GM23338 (cell line): ENCODE measurements around the gene ZBTB8OS. TPM values are rescaled to one million over a fixed set of nuclear protein-coding genes. Genes with fewer than 3 reads are reported as not detected.

Experiments
- ATAC-seq: fragments of 200-7000 bp; cut with Tn5 transposase; 3 replicates; pipeline ENCODE4 v1.9.1; 2020
- DNase-seq: peaks from one replicate; pipeline ENCODE4 v3.0.0-alpha.2; 2015; ENCODE audit warnings: low spot score
- H2AFZ ChIP-seq: fragments of 200-600 bp; sonication (generic); 2 replicates; pipeline ENCODE4 v1.8.0; 2016; ENCODE audit warnings: antibody characterized with exemption, mild to moderate bottlenecking, moderate library complexity
- H3F3A ChIP-seq: fragments of 200-600 bp; sonication (generic); replicated peaks from 2 replicates; pipeline ENCODE4 v1.8.0; 2017; ENCODE audit warnings: antibody characterized with exemption, mixed run types, low read depth
- H3K27ac ChIP-seq: fragments of 200-600 bp; sonication (generic); 2 replicates; pipeline ENCODE4 v1.6.1; 2016; ENCODE audit warnings: low read depth
- H3K27me3 ChIP-seq: fragments of 200-600 bp; sonication (generic); 2 replicates; pipeline ENCODE4 v1.8.0; 2016; ENCODE audit warnings: mild to moderate bottlenecking, mixed run types, moderate library complexity; ENCODE audit not compliant: insufficient read depth
- H3K36me3 ChIP-seq: fragments of 200-600 bp; sonication (generic); 2 replicates; pipeline ENCODE4 v1.8.0; 2016; ENCODE audit warnings: mild to moderate bottlenecking; ENCODE audit not compliant: insufficient read depth
- H3K4me1 ChIP-seq: fragments of 200-600 bp; sonication (generic); 2 replicates; pipeline ENCODE4 v1.8.0; 2016; ENCODE audit warnings: mild to moderate bottlenecking, moderate library complexity; ENCODE audit not compliant: insufficient read depth
- H3K4me2 ChIP-seq: fragments of 200-600 bp; sonication (generic); 2 replicates; pipeline ENCODE4 v1.7.1; 2017; ENCODE audit warnings: mixed run types
- H3K4me3 ChIP-seq: fragments of 200-600 bp; sonication (generic); 2 replicates; pipeline ENCODE4 v1.6.1; 2016; ENCODE audit warnings: mixed run types
- H3K79me2 ChIP-seq: fragments of 200-600 bp; sonication (generic); replicated peaks from 2 replicates; pipeline ENCODE4 v1.8.0; 2017; ENCODE audit warnings: mild to moderate bottlenecking; ENCODE audit not compliant: insufficient read depth
- H3K9me2 ChIP-seq: fragments of 200-600 bp; sonication (generic); 2 replicates; pipeline ENCODE4 v1.8.0; 2017; ENCODE audit not compliant: insufficient read depth
- H4K20me1 ChIP-seq: fragments of 200-600 bp; sonication (generic); replicated peaks from 2 replicates; pipeline ENCODE4 v1.8.0; 2017; ENCODE audit warnings: mild to moderate bottlenecking; ENCODE audit not compliant: insufficient read depth
- H3K27ac Mint-ChIP-seq: 2 replicates; pipeline ENCODE4 v1.8.0; 2020; ENCODE audit warnings: inconsistent platforms, mild to moderate bottlenecking, moderate library complexity, mixed read lengths
- H3K27me3 Mint-ChIP-seq: 3 replicates; pipeline ENCODE4 v1.8.0; 2022; ENCODE audit warnings: low read depth, mild to moderate bottlenecking, moderate library complexity, mixed read lengths, inconsistent platforms; ENCODE audit not compliant: insufficient read depth, poor library complexity
- H3K36me3 Mint-ChIP-seq: 3 replicates; pipeline ENCODE4 v1.8.0; 2021; ENCODE audit warnings: low read depth, mild to moderate bottlenecking, inconsistent platforms, moderate library complexity, mixed read lengths
- H3K4me1 Mint-ChIP-seq: 3 replicates; pipeline ENCODE4 v1.8.0; 2020; ENCODE audit warnings: mild to moderate bottlenecking, inconsistent platforms, mixed read lengths
- H3K4me3 Mint-ChIP-seq: 3 replicates; pipeline ENCODE4 v1.8.0; 2021; ENCODE audit warnings: moderate library complexity, mild to moderate bottlenecking, inconsistent platforms, mixed read lengths
- H3K9me3 Mint-ChIP-seq: 3 replicates; pipeline ENCODE4 v1.8.0; 2020; ENCODE audit warnings: moderate library complexity, mild to moderate bottlenecking, inconsistent platforms, mixed read lengths
- CREB1 ChIP-seq: fragments of 250-450 bp; sonication (Bioruptor Pico); IDR thresholded peaks from 2 replicates; pipeline ENCODE4 v1.5.0; 2020; ENCODE audit warnings: low read depth, mild to moderate bottlenecking, moderate library complexity
- EZH2 ChIP-seq: fragments of 200-600 bp; sonication (generic); IDR thresholded peaks from one replicate; pipeline ENCODE4 v1.8.0; 2017; ENCODE audit warnings: antibody characterized with exemption, mild to moderate bottlenecking, low read depth; ENCODE audit not compliant: unreplicated experiment
- EZH2phosphoT487 ChIP-seq: fragments of 200-600 bp; sonication (generic); IDR thresholded peaks from one replicate; pipeline ENCODE4 v1.8.1; 2018; ENCODE audit warnings: antibody characterized with exemption; ENCODE audit not compliant: unreplicated experiment
- NANOG ChIP-seq: IDR thresholded peaks from 2 replicates; pipeline ENCODE4 v1.6.1; 2016; ENCODE audit warnings: antibody characterized with exemption, borderline replicate concordance
- POLR2AphosphoS5 ChIP-seq: IDR thresholded peaks from 2 replicates; pipeline ENCODE4 v1.6.1; 2016; ENCODE audit warnings: antibody characterized with exemption, low read depth
- ZNF114 ChIP-seq: fragments of 250-450 bp; sonication (Bioruptor Pico); IDR thresholded peaks from 2 replicates; pipeline ENCODE4 v1.5.0; 2020; ENCODE audit warnings: mild to moderate bottlenecking, moderate library complexity
- ZNF331 ChIP-seq: fragments of 250-450 bp; sonication (Bioruptor Pico); IDR thresholded peaks from 2 replicates; pipeline ENCODE4 v1.5.0; 2020; ENCODE audit warnings: low read depth, mild to moderate bottlenecking, moderate library complexity
- polyA plus RNA-seq: library from polyadenylated mRNA; unstranded; fragments of >200 nt; fragmentation: Nextera tagmentation; extraction: Ambion mirVana; gene quantifications from 2 replicates; pipeline ENCODE4 v1.2.1, GENCODE V29; 2016
- total RNA-seq: library from RNA; depleted of rRNA; stranded (reverse); fragments of >200 nt; shearing (Covaris generic); gene quantifications from 2 replicates; pipeline ENCODE4 v1.2.3, GENCODE V29; 2014
- TF ChIP-seq, protein P1 (sequence below), 2 experiments: fragments of 200-600 bp in 1 of 2; sonication (generic) in 1 of 2; conservative IDR thresholded peaks; 2 replicates each; pipeline versions ENCODE4 v1.5.1 to v1.6.1; 2016 to 2017; ENCODE audit warnings: antibody characterized with exemption in 2 of 2, low read depth in 2 of 2, mild to moderate bottlenecking in 2 of 2, moderate library complexity in 1 of 2
- TF ChIP-seq, protein P2 (sequence below): IDR thresholded peaks from one replicate; pipeline ENCODE4 v1.6.1; 2018; ENCODE audit warnings: antibody characterized with exemption; ENCODE audit not compliant: unreplicated experiment
- TF ChIP-seq, protein P3 (sequence below): IDR thresholded peaks from 2 replicates; pipeline ENCODE4 v1.6.1; 2016; ENCODE audit warnings: antibody characterized with exemption

Gene ZBTB8OS
- total and polyA plus RNA-seq, 2 experiments from 2014 or later = 22.0 to 159 TPM

DNA sequence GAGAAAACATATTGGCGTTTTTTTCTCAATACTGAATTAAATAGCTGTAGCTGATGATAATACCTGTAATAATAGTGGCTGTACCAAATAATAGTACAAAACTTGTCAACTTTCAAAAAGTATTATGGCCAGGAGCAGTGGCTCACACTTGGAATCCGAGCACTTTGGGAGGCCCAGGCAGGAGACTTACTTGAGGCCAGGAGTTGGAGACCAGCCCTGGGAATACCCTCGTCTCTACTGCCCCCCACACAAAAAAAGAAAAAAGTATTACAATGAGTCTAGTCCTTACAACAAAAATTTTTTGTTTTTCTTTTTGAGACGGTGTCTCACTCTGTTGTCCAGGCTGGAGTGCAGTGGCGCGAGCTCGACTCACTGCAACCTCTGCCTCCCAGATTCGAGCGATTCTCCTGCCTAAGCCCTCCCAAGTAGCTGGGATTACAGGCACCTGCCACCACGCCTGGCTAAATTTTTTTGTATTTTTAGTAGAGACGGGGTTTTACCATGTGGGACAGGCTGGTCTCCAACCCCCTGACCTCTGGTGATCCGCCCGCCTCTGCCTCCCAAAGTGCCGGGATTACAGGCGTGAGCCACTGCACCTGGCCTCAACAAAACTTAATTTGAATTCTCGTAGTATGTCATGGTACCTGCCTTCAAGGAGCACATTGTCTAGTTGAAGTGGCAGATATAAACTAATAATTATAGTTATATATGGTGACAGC is 2.1 kb upstream of the ZBTB8OS start:
- Histone ChIP-seq H3K4me3 (peak overlapping the region; percentile 84), H3K27me3 (no peaks in the 10 kb centered on the region), H4K20me1 (peaks cover 39% of the 10 kb centered on the region), H3K36me3 (peaks cover 47% of the 10 kb centered on the region), H3K27ac (0 out of 2 replicates have a peak overlapping the region, but pooled peaks have one; percentile 23), H3K4me2 (peak overlapping the region; percentile 93), H3K4me1 (peaks cover 28% of the 10 kb centered on the region), H3K79me2 (peaks cover 89% of the 10 kb centered on the region), H3F3A (peaks cover 41% of the 10 kb centered on the region), H3K9me2 (no peaks in the 10 kb centered on the region), H2AFZ (no peak overlapping the region)
- TF ChIP-seq CREB1 (CRISPR knock-in tag) (no peak), EZH2 (no peak), POLR2AphosphoS5 (no peak), ZNF331 (CRISPR knock-in tag) (no peak), EZH2phosphoT487 (no peak)
- TF ChIP-seq, protein P1, sequence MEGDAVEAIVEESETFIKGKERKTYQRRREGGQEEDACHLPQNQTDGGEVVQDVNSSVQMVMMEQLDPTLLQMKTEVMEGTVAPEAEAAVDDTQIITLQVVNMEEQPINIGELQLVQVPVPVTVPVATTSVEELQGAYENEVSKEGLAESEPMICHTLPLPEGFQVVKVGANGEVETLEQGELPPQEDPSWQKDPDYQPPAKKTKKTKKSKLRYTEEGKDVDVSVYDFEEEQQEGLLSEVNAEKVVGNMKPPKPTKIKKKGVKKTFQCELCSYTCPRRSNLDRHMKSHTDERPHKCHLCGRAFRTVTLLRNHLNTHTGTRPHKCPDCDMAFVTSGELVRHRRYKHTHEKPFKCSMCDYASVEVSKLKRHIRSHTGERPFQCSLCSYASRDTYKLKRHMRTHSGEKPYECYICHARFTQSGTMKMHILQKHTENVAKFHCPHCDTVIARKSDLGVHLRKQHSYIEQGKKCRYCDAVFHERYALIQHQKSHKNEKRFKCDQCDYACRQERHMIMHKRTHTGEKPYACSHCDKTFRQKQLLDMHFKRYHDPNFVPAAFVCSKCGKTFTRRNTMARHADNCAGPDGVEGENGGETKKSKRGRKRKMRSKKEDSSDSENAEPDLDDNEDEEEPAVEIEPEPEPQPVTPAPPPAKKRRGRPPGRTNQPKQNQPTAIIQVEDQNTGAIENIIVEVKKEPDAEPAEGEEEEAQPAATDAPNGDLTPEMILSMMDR (conservative IDR thresholded peaks at IDR 0.05; ENCODE audit: low read depth in 2 of 2) = no peak
- TF ChIP-seq, protein P2, sequence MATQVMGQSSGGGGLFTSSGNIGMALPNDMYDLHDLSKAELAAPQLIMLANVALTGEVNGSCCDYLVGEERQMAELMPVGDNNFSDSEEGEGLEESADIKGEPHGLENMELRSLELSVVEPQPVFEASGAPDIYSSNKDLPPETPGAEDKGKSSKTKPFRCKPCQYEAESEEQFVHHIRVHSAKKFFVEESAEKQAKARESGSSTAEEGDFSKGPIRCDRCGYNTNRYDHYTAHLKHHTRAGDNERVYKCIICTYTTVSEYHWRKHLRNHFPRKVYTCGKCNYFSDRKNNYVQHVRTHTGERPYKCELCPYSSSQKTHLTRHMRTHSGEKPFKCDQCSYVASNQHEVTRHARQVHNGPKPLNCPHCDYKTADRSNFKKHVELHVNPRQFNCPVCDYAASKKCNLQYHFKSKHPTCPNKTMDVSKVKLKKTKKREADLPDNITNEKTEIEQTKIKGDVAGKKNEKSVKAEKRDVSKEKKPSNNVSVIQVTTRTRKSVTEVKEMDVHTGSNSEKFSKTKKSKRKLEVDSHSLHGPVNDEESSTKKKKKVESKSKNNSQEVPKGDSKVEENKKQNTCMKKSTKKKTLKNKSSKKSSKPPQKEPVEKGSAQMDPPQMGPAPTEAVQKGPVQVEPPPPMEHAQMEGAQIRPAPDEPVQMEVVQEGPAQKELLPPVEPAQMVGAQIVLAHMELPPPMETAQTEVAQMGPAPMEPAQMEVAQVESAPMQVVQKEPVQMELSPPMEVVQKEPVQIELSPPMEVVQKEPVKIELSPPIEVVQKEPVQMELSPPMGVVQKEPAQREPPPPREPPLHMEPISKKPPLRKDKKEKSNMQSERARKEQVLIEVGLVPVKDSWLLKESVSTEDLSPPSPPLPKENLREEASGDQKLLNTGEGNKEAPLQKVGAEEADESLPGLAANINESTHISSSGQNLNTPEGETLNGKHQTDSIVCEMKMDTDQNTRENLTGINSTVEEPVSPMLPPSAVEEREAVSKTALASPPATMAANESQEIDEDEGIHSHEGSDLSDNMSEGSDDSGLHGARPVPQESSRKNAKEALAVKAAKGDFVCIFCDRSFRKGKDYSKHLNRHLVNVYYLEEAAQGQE = no peak
- Mint-ChIP-seq H3K9me3 (peaks cover 3% of the 10 kb centered on the region; the same call in 2 of the 3 replicates), H3K27ac (peak overlapping the region; percentile 100), H3K4me3 (peak overlapping the region; percentile 97), H3K27me3 (peaks cover 10% of the 10 kb centered on the region), H3K36me3 (peaks cover 80% of the 10 kb centered on the region), H3K4me1 (peaks cover 22% of the 10 kb centered on the region)
- DNase-seq (no peak), ATAC-seq (no peak)

DNA sequence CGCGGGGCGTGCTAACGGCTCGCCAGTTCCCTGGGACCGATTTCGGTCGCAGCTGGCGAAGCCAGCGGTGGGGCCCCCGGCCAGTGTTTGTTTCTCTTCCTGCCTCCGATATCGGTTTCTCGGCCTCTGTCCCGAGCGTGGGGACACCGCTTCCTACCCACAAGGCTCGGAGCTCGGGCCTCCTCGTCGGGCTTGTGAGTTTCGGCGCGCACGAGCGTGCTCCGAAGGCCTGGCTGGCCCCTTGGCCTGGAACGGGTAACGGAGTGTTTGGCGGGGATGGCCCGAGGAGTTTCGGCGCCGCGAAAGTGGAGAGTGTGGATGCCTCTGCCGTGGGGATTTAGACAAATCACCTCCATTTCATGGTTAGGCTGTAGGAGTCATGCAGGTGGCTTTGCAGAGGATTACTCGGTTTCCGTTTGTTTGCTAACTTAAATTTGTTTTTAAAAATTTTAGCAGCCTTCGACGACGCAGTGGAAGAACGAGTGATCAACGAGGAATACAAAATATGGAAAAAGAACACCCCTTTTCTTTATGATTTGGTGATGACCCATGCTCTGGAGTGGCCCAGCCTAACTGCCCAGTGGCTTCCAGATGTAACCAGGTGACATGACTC is 1.2 kb upstream of the ZBTB8OS start:
- Histone ChIP-seq H3K4me1 (peaks cover 28% of the 10 kb centered on the region), H3K9me2 (no peaks in the 10 kb centered on the region), H3K36me3 (peaks cover 41% of the 10 kb centered on the region), H3K4me3 (peak overlapping the region; percentile 84), H3F3A (peaks cover 36% of the 10 kb centered on the region), H3K27me3 (no peaks in the 10 kb centered on the region), H3K4me2 (peak overlapping the region; percentile 93), H3K79me2 (peaks cover 89% of the 10 kb centered on the region), H3K27ac (peak overlapping the region; percentile 98), H2AFZ (peak overlapping the region; percentile 78), H4K20me1 (peaks cover 33% of the 10 kb centered on the region)
- peaks cover 6% of the 10 kb centered on the region for H3K27me3 Mint-ChIP-seq
- H3K4me1 Mint-ChIP-seq = peaks cover 22% of the 10 kb centered on the region
- peaks cover 3% of the 10 kb centered on the region; the same call in 2 of the 3 replicates for H3K9me3 Mint-ChIP-seq
- H3K36me3 Mint-ChIP-seq = peaks cover 77% of the 10 kb centered on the region
- peak; percentile 6 for ATAC-seq
- H3K27ac Mint-ChIP-seq = peak overlapping the region; percentile 100
- no peak for DNase-seq
- H3K4me3 Mint-ChIP-seq = peak overlapping the region; percentile 97
- TF ChIP-seq CREB1 (CRISPR knock-in tag) (no peak), POLR2AphosphoS5 (no peak), ZNF331 (CRISPR knock-in tag) (no peak), NANOG (no peak), EZH2 (no peak), ZNF114 (CRISPR knock-in tag) (no peak)
- TF ChIP-seq, protein P3, sequence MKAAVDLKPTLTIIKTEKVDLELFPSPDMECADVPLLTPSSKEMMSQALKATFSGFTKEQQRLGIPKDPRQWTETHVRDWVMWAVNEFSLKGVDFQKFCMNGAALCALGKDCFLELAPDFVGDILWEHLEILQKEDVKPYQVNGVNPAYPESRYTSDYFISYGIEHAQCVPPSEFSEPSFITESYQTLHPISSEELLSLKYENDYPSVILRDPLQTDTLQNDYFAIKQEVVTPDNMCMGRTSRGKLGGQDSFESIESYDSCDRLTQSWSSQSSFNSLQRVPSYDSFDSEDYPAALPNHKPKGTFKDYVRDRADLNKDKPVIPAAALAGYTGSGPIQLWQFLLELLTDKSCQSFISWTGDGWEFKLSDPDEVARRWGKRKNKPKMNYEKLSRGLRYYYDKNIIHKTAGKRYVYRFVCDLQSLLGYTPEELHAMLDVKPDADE = no peak
